Keratinocyte (primary cell): ENCODE results near the gene ACOT9. TPM values are rescaled to one million over a fixed set of nuclear protein-coding genes. Genes with fewer than 3 reads are reported as not detected.

Experiments
- DNase-seq: peaks from one replicate; pipeline ENCODE4 v3.0.0-alpha.2; 2011; ENCODE audit warnings: low read depth, missing footprints, low spot score
- FAIRE-seq: peaks from 2 replicates; lab custom pipeline; 2011; peaks lifted over from hg19 to GRCh38; lab: Jason Lieb, UNC
- H2AFZ ChIP-seq: 2 replicates; pipeline ENCODE4 v1.6.0; 2012; ENCODE audit warnings: low read length, control low read depth, inconsistent platforms; ENCODE audit not compliant: control insufficient read depth
- H3K27ac ChIP-seq: 2 replicates; pipeline ENCODE4 v1.5.1; 2011; ENCODE audit warnings: low read length; ENCODE audit not compliant: control insufficient read depth, insufficient read depth
- H3K27me3 ChIP-seq: 3 replicates; pipeline ENCODE4 v1.6.0; 2011; ENCODE audit warnings: low read length; ENCODE audit not compliant: control insufficient read depth, insufficient read depth; ENCODE audit errors: extremely low read depth
- H3K36me3 ChIP-seq, 2 experiments: 2 replicates in 1 of 2; 3 replicates in 1 of 2; pipeline ENCODE4 v1.5.1; 2011; ENCODE audit warnings: low read length in 2 of 2, mild to moderate bottlenecking in 1 of 2; ENCODE audit not compliant: control insufficient read depth in 2 of 2, insufficient read depth in 2 of 2; ENCODE audit errors: extremely low read depth in 1 of 2
- H3K4me1 ChIP-seq: 3 replicates; pipeline ENCODE4 v1.5.1; 2011; ENCODE audit warnings: low read length; ENCODE audit not compliant: control insufficient read depth, insufficient read depth; ENCODE audit errors: extremely low read depth
- H3K4me2 ChIP-seq: 3 replicates; pipeline ENCODE4 v1.6.0; 2011; ENCODE audit warnings: low read depth, low read length; ENCODE audit not compliant: control insufficient read depth, insufficient read depth; ENCODE audit errors: extremely low read depth
- H3K4me3 ChIP-seq, 3 experiments: fragments of 200-600 bp in 1 of 3; sonication (generic) in 1 of 3; 2 replicates in 2 of 3; 3 replicates in 1 of 3; pipeline ENCODE4 v1.5.1; 2011 to 2016; ENCODE audit warnings: low read length in 3 of 3, mild to moderate bottlenecking in 3 of 3, control low read depth in 2 of 3, inconsistent platforms in 1 of 3, low read depth in 1 of 3, mixed read lengths in 1 of 3, mixed run types in 1 of 3, moderate library complexity in 1 of 3; ENCODE audit not compliant: control insufficient read depth in 2 of 3, insufficient read depth in 2 of 3; ENCODE audit errors: extremely low read depth in 1 of 3
- H3K79me2 ChIP-seq: 2 replicates; pipeline ENCODE4 v1.6.0; 2012; ENCODE audit warnings: low read length; ENCODE audit not compliant: control insufficient read depth, insufficient read depth
- H3K9ac ChIP-seq: 3 replicates; pipeline ENCODE4 v1.6.0; 2011; ENCODE audit warnings: low read length; ENCODE audit not compliant: control insufficient read depth, insufficient read depth; ENCODE audit errors: extremely low read depth
- H3K9me1 ChIP-seq: 3 replicates; pipeline ENCODE4 v1.6.0; 2011; ENCODE audit warnings: low read length; ENCODE audit not compliant: control insufficient read depth, insufficient read depth; ENCODE audit errors: extremely low read depth
- H3K9me3 ChIP-seq: 2 replicates; pipeline ENCODE4 v1.5.1; 2012; ENCODE audit warnings: low read depth, low read length; ENCODE audit not compliant: control insufficient read depth
- H4K20me1 ChIP-seq: 3 replicates; pipeline ENCODE4 v1.6.0; 2011; ENCODE audit warnings: low read length; ENCODE audit not compliant: control insufficient read depth, insufficient read depth; ENCODE audit errors: extremely low read depth
- EZH2 ChIP-seq: IDR thresholded peaks from one replicate; pipeline ENCODE4 v1.6.1; 2012; ENCODE audit warnings: inconsistent platforms, mild to moderate bottlenecking, low read length, moderate library complexity
- dilution Hi-C: fragments of 300-500 bp; cut with MboI; formaldehyde crosslinking; loops from one replicate; pipeline ENCODE4 v1.7.0; 2020; ENCODE audit warnings: low sequenced_read_pairs; ENCODE audit not compliant: extremely low pct_ligation_motif_present
- polyA plus RNA-seq, 5 experiments: library from polyadenylated mRNA; depleted of rRNA in 3 of 5; stranded (reverse) in 3 of 5; stranded (forward) in 1 of 5; unstranded in 1 of 5; fragments of >200 nt; gene quantifications; 1 replicate in 1 of 5; 2 replicates in 3 of 5; 3 replicates in 1 of 5; pipeline versions ENCODE4 v1.2.1 to v1.2.3, GENCODE V29; 2011 to 2012; ENCODE audit warnings: missing spikeins in 2 of 5, low read depth in 1 of 5, low replicate concordance in 1 of 5
- TF ChIP-seq, protein P1 (sequence below), 3 experiments: IDR thresholded peaks in 1 of 3; conservative IDR thresholded peaks in 1 of 3; optimal IDR thresholded peaks in 1 of 3; 2 replicates in 2 of 3; 3 replicates in 1 of 3; pipeline versions ENCODE3 to v1.5.1; 2011; ENCODE audit warnings: low read length in 3 of 3, mild to moderate bottlenecking in 3 of 3, moderate library complexity in 2 of 3, control low read depth in 1 of 3, inconsistent platforms in 1 of 3; ENCODE audit not compliant: insufficient read depth in 2 of 3; ENCODE audit errors: extremely low read depth in 1 of 3

The ACOT9 gene
- polyA plus RNA-seq, 1 donor (not counting 4 experiments of a cell fraction or from before 2014, with no cell fraction given) = 91.9 TPM

DNA sequence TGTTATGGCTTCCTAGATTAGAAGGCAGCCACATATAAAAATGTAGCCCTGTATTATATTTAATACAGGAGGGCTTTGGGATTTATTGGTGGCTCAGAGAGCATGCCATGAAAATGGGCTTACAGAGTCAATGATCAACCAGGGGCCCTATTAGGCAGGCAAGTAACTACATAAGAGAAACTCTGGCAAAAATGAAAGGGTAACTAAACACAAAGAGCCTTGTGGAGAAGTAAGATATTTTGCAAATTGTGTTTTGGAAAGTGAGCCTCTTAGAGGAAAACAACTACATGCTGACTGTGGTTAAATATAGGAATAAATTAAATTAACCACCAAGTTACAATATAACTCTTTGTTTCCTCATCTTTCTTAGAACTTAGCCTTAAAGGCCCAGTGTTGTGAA lies 45.4 kb upstream of the ACOT9 start:
- FAIRE-seq (no peak), DNase-seq (no peak)
- Histone ChIP-seq H3K27me3 (no peaks in the 10 kb centered on the region), H3K27ac (no peak overlapping the region), H3K4me1 (peaks cover 5% of the 10 kb centered on the region), H2AFZ (no peak overlapping the region), H3K79me2 (peaks cover 3% of the 10 kb centered on the region), H3K36me3 (peaks cover 2 to 17% of the 10 kb centered on the region in 2 experiments), H3K9me1 (no peaks in the 10 kb centered on the region), H4K20me1 (peaks cover 6% of the 10 kb centered on the region), H3K9me3 (no peaks in the 10 kb centered on the region), H3K9ac (no peak overlapping the region), H3K4me3 (no peak overlapping the region), H3K4me2 (no peak overlapping the region)
- TF ChIP-seq EZH2 = no peak
- TF ChIP-seq, protein P1, sequence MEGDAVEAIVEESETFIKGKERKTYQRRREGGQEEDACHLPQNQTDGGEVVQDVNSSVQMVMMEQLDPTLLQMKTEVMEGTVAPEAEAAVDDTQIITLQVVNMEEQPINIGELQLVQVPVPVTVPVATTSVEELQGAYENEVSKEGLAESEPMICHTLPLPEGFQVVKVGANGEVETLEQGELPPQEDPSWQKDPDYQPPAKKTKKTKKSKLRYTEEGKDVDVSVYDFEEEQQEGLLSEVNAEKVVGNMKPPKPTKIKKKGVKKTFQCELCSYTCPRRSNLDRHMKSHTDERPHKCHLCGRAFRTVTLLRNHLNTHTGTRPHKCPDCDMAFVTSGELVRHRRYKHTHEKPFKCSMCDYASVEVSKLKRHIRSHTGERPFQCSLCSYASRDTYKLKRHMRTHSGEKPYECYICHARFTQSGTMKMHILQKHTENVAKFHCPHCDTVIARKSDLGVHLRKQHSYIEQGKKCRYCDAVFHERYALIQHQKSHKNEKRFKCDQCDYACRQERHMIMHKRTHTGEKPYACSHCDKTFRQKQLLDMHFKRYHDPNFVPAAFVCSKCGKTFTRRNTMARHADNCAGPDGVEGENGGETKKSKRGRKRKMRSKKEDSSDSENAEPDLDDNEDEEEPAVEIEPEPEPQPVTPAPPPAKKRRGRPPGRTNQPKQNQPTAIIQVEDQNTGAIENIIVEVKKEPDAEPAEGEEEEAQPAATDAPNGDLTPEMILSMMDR (optimal IDR thresholded peaks at IDR 0.05 in 1 of 3, IDR thresholded peaks at IDR 0.05 in 1 of 3, conservative IDR thresholded peaks at IDR 0.05 in 1 of 3; ENCODE audit: extremely low read depth in 1 of 3, insufficient read depth in 2 of 3, low read length in 3 of 3) = no peak
- dilution Hi-C loops = no loop called here

DNA sequence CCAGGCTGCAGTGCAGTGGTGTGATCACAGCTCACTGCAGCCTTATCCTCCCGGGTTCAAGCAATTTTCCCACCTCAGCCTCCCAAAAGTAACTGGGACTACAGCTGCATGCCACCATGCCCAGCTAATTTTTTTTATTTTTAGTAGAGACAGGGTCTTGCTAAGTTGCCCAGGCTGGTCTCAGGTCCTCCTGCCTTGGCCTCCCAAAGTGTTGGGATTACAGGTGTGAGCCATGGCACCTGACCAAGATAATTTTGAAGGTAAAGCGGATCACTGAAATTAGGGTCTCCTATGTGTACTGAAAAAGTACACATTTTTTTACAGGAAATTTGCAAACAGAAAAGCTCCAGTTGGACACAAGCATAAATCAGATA lies 44.7 kb upstream of the ACOT9 start:
- no peak overlapping the region for H3K9ac ChIP-seq
- no peak overlapping the region for H3K27ac ChIP-seq
- no peak overlapping the region for H3K4me3 ChIP-seq
- H3K4me2 ChIP-seq = no peak overlapping the region
- H2AFZ ChIP-seq = no peak overlapping the region
- peaks cover 2 to 17% of the 10 kb centered on the region in 2 experiments for H3K36me3 ChIP-seq
- H3K9me1 ChIP-seq = no peaks in the 10 kb centered on the region
- H4K20me1 ChIP-seq = peaks cover 6% of the 10 kb centered on the region
- H3K79me2 ChIP-seq = peaks cover 5% of the 10 kb centered on the region
- H3K4me1 ChIP-seq = peaks cover 5% of the 10 kb centered on the region
- H3K9me3 ChIP-seq = no peaks in the 10 kb centered on the region
- dilution Hi-C loops = no loop called here
- DNase-seq (no peak), FAIRE-seq (no peak)
- TF ChIP-seq, protein P1 (optimal IDR thresholded peaks at IDR 0.05 in 1 of 3, IDR thresholded peaks at IDR 0.05 in 1 of 3, conservative IDR thresholded peaks at IDR 0.05 in 1 of 3; ENCODE audit: extremely low read depth in 1 of 3, insufficient read depth in 2 of 3, low read length in 3 of 3) = no peak
- TF ChIP-seq EZH2 = no peak
- no peaks in the 10 kb centered on the region for H3K27me3 ChIP-seq
